ENCODE results near the gene KSR1.

KSR1 gene

GRCh38 chr17:27485716-27486495 is 29.7 kb downstream of the KSR1 start:
- DNase-seq (ENCODE audit: low read depth in 1 of 2, low spot score in 1 of 2): no peak
- TF ChIP-seq JUND (IDR thresholded peaks at IDR 0.05; ENCODE audit: low read depth): no peak
- in situ Hi-C loops (cut with HindIII; ENCODE audit: low pct_unique_long_range_greater_than_20kb, low sequenced_read_pairs): no loop called here

GRCh38 chr17:27486741-27487140 is 30.5 kb downstream of the KSR1 start:
- in situ Hi-C loops (cut with HindIII; ENCODE audit: low pct_unique_long_range_greater_than_20kb, low sequenced_read_pairs): no loop called here
- no peak for DNase-seq (ENCODE audit: low read depth in 1 of 2, low spot score in 1 of 2)
- no peak for TF ChIP-seq JUND (IDR thresholded peaks at IDR 0.05; ENCODE audit: low read depth)

GRCh38 chr17:27488231-27488630 is 32.0 kb downstream of the KSR1 start:
- no peak for TF ChIP-seq JUND (IDR thresholded peaks at IDR 0.05; ENCODE audit: low read depth)
- in situ Hi-C loops (cut with HindIII; ENCODE audit: low pct_unique_long_range_greater_than_20kb, low sequenced_read_pairs): no loop called here
- no peak for DNase-seq (ENCODE audit: low read depth in 1 of 2, low spot score in 1 of 2)

- in situ Hi-C loops (cut with HindIII; ENCODE audit: low pct_unique_long_range_greater_than_20kb, low sequenced_read_pairs): no loop called here
- DNase-seq (ENCODE audit: low read depth in 1 of 2, low spot score in 1 of 2): no peak
- no peak for TF ChIP-seq JUND (IDR thresholded peaks at IDR 0.05; ENCODE audit: low read depth)
Observed at GRCh38 chr17:27489045-27489715, 32.9 kb downstream of the KSR1 start.

- no peak for DNase-seq (ENCODE audit: low read depth in 1 of 2, low spot score in 1 of 2)
- in situ Hi-C loops (cut with HindIII; ENCODE audit: low pct_unique_long_range_greater_than_20kb, low sequenced_read_pairs): no loop called here
- no peak for TF ChIP-seq JUND (IDR thresholded peaks at IDR 0.05; ENCODE audit: low read depth)
Observed at GRCh38 chr17:27490391-27490790, 34.1 kb downstream of the KSR1 start.

GRCh38 chr17:27491713-27492190 is 35.5 kb downstream of the KSR1 start:
- DNase-seq (ENCODE audit: low read depth in 1 of 2, low spot score in 1 of 2): no peak
- no peak for TF ChIP-seq JUND (IDR thresholded peaks at IDR 0.05; ENCODE audit: low read depth)
- in situ Hi-C loops (cut with HindIII; ENCODE audit: low pct_unique_long_range_greater_than_20kb, low sequenced_read_pairs): no loop called here

GRCh38 chr17:27492470-27492869 is 36.2 kb downstream of the KSR1 start:
- no peak for DNase-seq (ENCODE audit: low read depth in 1 of 2, low spot score in 1 of 2)
- TF ChIP-seq JUND (IDR thresholded peaks at IDR 0.05; ENCODE audit: low read depth): no peak
- in situ Hi-C loops (cut with HindIII; ENCODE audit: low pct_unique_long_range_greater_than_20kb, low sequenced_read_pairs): no loop called here

GRCh38 chr17:27493088-27493487 is 36.8 kb downstream of the KSR1 start:
- no peak for DNase-seq (ENCODE audit: low read depth in 1 of 2, low spot score in 1 of 2)
- in situ Hi-C loops (cut with HindIII; ENCODE audit: low pct_unique_long_range_greater_than_20kb, low sequenced_read_pairs): no loop called here
- no peak for TF ChIP-seq JUND (IDR thresholded peaks at IDR 0.05; ENCODE audit: low read depth)

- peak; percentile 81 to 84 for DNase-seq (ENCODE audit: low read depth in 1 of 2, low spot score in 1 of 2)
- in situ Hi-C loops (cut with HindIII; ENCODE audit: low pct_unique_long_range_greater_than_20kb, low sequenced_read_pairs): no loop called here
- no peak for TF ChIP-seq JUND (IDR thresholded peaks at IDR 0.05; ENCODE audit: low read depth)
Observed at GRCh38 chr17:27494192-27495091, 38.2 kb downstream of the KSR1 start.

GRCh38 chr17:27495460-27495859 is 39.2 kb downstream of the KSR1 start:
- DNase-seq (ENCODE audit: low read depth in 1 of 2, low spot score in 1 of 2): no peak
- in situ Hi-C loops (cut with HindIII; ENCODE audit: low pct_unique_long_range_greater_than_20kb, low sequenced_read_pairs): no loop called here
- TF ChIP-seq JUND (IDR thresholded peaks at IDR 0.05; ENCODE audit: low read depth): no peak

- no peak for TF ChIP-seq JUND (IDR thresholded peaks at IDR 0.05; ENCODE audit: low read depth)
- no peak for DNase-seq (ENCODE audit: low read depth in 1 of 2, low spot score in 1 of 2)
- in situ Hi-C loops (cut with HindIII; ENCODE audit: low pct_unique_long_range_greater_than_20kb, low sequenced_read_pairs): no loop called here
Observed at GRCh38 chr17:27496005-27496404, 39.8 kb downstream of the KSR1 start.

- no peak for TF ChIP-seq JUND (IDR thresholded peaks at IDR 0.05; ENCODE audit: low read depth)
- in situ Hi-C loops (cut with HindIII; ENCODE audit: low pct_unique_long_range_greater_than_20kb, low sequenced_read_pairs): no loop called here
- no peak for DNase-seq (ENCODE audit: low read depth in 1 of 2, low spot score in 1 of 2)
Observed at GRCh38 chr17:27496437-27496943, 40.2 kb downstream of the KSR1 start.

All from T47D (cell line).